Endothelial cell of umbilical vein (primary cell): Measurements from ENCODE around the gene ZIC2. TPM values are rescaled to one million over a fixed set of nuclear protein-coding genes. Genes with fewer than 3 reads are reported as not detected.

Experiments
- BruUV-seq: library from RNA; stranded (reverse); fragments of 400-500 nt; replicated peaks from 2 replicates; lab custom pipeline; 2021; lab: Mats Ljungman, UMichigan
- CTCF ChIA-PET: fragments of 300-600, 350-600 bp; sonication (Branson Sonifier 250); formaldehyde crosslinking; loops from one replicate; lab custom pipeline; 2021; ENCODE audit warnings: antibody characterized with exemption, inconsistent platforms; lab: Charles Lee
- POLR2A ChIA-PET: fragments of 300-600, 350-600 bp; sonication (Branson Sonifier 250); formaldehyde crosslinking; loops from one replicate; lab custom pipeline; 2021; ENCODE audit warnings: antibody characterized with exemption, inconsistent platforms; lab: Charles Lee
- DNase-seq: peaks from one replicate; pipeline ENCODE4 v3.0.0-alpha.2; 2011; ENCODE audit warnings: low read depth, low spot score
- FAIRE-seq: peaks from 2 replicates; lab custom pipeline; 2011; peaks lifted over from hg19 to GRCh38; lab: Jason Lieb, UNC
- H2AFZ ChIP-seq: 2 replicates; pipeline ENCODE4 v1.6.0; 2012; ENCODE audit warnings: low read depth, low read length, control low read depth, inconsistent platforms
- H3K27ac ChIP-seq: 2 replicates; pipeline ENCODE4 v1.5.1; 2011; ENCODE audit warnings: low read depth, mild to moderate bottlenecking, control low read depth, low read length, moderate library complexity; ENCODE audit not compliant: insufficient read depth
- H3K27me3 ChIP-seq, 2 experiments: 2 replicates each; pipeline versions ENCODE4 v1.6.0 to v1.6.1; 2011; ENCODE audit warnings: low read length in 2 of 2, mixed read lengths in 1 of 2; ENCODE audit not compliant: control insufficient read depth in 2 of 2, insufficient read depth in 2 of 2
- H3K36me3 ChIP-seq, 2 experiments: 2 replicates in 1 of 2; 3 replicates in 1 of 2; pipeline ENCODE4 v1.5.1; 2011; ENCODE audit warnings: low read length in 2 of 2, mild to moderate bottlenecking in 1 of 2, moderate library complexity in 1 of 2; ENCODE audit not compliant: control insufficient read depth in 2 of 2, insufficient read depth in 2 of 2; ENCODE audit errors: extremely low read depth in 1 of 2
- H3K4me1 ChIP-seq: 3 replicates; pipeline ENCODE4 v1.5.1; 2011; ENCODE audit warnings: mild to moderate bottlenecking, low read length; ENCODE audit not compliant: control insufficient read depth, insufficient read depth; ENCODE audit errors: extremely low read depth
- H3K4me2 ChIP-seq: 2 replicates; pipeline ENCODE4 v1.6.1; 2011; ENCODE audit warnings: low read length, control low read depth, mixed read lengths; ENCODE audit not compliant: insufficient read depth
- H3K4me3 ChIP-seq, 3 experiments: fragments of 200-600 bp in 1 of 3; sonication (generic), shearing (Covaris generic) in 1 of 3; replicated peaks in 1 of 3; 2 replicates each; pipeline ENCODE4 v1.5.1; 2011 to 2016; ENCODE audit warnings: control low read depth in 3 of 3, low read length in 3 of 3, mild to moderate bottlenecking in 2 of 3, inconsistent platforms in 1 of 3, low read depth in 1 of 3, moderate library complexity in 1 of 3; ENCODE audit not compliant: insufficient read depth in 1 of 3
- H3K79me2 ChIP-seq: 2 replicates; pipeline ENCODE4 v1.6.0; 2012; ENCODE audit warnings: low read length, inconsistent platforms; ENCODE audit not compliant: control insufficient read depth, insufficient read depth
- H3K9ac ChIP-seq: replicated peaks from 2 replicates; pipeline ENCODE3; 2011; ENCODE audit warnings: low read length, control low read depth; ENCODE audit not compliant: insufficient read depth; ENCODE audit errors: extremely low read depth
- H3K9me1 ChIP-seq: replicated peaks from 3 replicates; pipeline ENCODE4 v1.6.0; 2011; ENCODE audit warnings: mild to moderate bottlenecking, low read length; ENCODE audit not compliant: control insufficient read depth, insufficient read depth; ENCODE audit errors: extremely low read depth
- H3K9me3 ChIP-seq: replicated peaks from 2 replicates; pipeline ENCODE4 v1.5.1; 2012; ENCODE audit warnings: low read length, inconsistent platforms; ENCODE audit not compliant: control insufficient read depth, insufficient read depth
- H4K20me1 ChIP-seq: replicated peaks from 2 replicates; pipeline ENCODE3; 2011; ENCODE audit warnings: mild to moderate bottlenecking, low read length; ENCODE audit not compliant: control insufficient read depth, insufficient read depth; ENCODE audit errors: extremely low read depth
- EZH2 ChIP-seq: IDR thresholded peaks from 2 replicates; pipeline ENCODE4 v1.6.1; 2012; ENCODE audit warnings: borderline replicate concordance, low read depth, mild to moderate bottlenecking, moderate library complexity, low read length, inconsistent platforms; ENCODE audit not compliant: severe bottlenecking
- JUN ChIP-seq: IDR thresholded peaks from 2 replicates; pipeline ENCODE4 v1.6.1; 2011; ENCODE audit warnings: borderline replicate concordance, low read depth; ENCODE audit not compliant: insufficient read length, insufficient read depth
- POLR2AphosphoS5 ChIP-seq: IDR thresholded peaks from 2 replicates; pipeline ENCODE4 v1.6.1; 2012; ENCODE audit warnings: low read depth, mild to moderate bottlenecking, control low read depth, low read length, moderate library complexity; ENCODE audit not compliant: insufficient read depth
- dilution Hi-C: fragments of 300-500 bp; cut with MboI; formaldehyde crosslinking; loops from one replicate; pipeline ENCODE4 v1.15.0; 2019; ENCODE audit warnings: low sequenced_read_pairs; ENCODE audit not compliant: extremely low pct_ligation_motif_present
- intact Hi-C: fragments of 100-400 bp; cut with micrococcal nuclease; formaldehyde crosslinking; loops from one replicate; pipeline ENCODE4 v1.10.0; 2022
- polyA plus RNA-seq, 4 experiments: library from polyadenylated mRNA; depleted of rRNA in 3 of 4; stranded (reverse) in 3 of 4; unstranded in 1 of 4; fragments of >200 nt; gene quantifications; 2 replicates each; pipeline versions ENCODE4 v1.2.1 to v1.2.3, GENCODE V29; 2011 to 2012; ENCODE audit warnings: missing spikeins in 1 of 4
- total RNA-seq: library from RNA; stranded (reverse); gene quantifications from 2 replicates; pipeline ENCODE4 v1.2.3, GENCODE V29; 2021
- TF ChIP-seq, protein P1 (sequence below), 2 donors: IDR thresholded peaks; 1 replicate in 1 of 2; 2 replicates in 1 of 2; pipeline ENCODE4 v1.5.1; 2011; ENCODE audit warnings: low read length in 2 of 2, mild to moderate bottlenecking in 2 of 2, moderate library complexity in 2 of 2, control low read depth in 1 of 2, inconsistent platforms in 1 of 2, low read depth in 1 of 2; ENCODE audit not compliant: insufficient read depth in 1 of 2; ENCODE audit errors: extremely low read depth in 1 of 2

The ZIC2 gene
- total and polyA plus RNA-seq, 2 donors (not counting 3 experiments of a cell fraction or from before 2014, with no cell fraction given) = 0.03 TPM; not detected in 1

DNA sequence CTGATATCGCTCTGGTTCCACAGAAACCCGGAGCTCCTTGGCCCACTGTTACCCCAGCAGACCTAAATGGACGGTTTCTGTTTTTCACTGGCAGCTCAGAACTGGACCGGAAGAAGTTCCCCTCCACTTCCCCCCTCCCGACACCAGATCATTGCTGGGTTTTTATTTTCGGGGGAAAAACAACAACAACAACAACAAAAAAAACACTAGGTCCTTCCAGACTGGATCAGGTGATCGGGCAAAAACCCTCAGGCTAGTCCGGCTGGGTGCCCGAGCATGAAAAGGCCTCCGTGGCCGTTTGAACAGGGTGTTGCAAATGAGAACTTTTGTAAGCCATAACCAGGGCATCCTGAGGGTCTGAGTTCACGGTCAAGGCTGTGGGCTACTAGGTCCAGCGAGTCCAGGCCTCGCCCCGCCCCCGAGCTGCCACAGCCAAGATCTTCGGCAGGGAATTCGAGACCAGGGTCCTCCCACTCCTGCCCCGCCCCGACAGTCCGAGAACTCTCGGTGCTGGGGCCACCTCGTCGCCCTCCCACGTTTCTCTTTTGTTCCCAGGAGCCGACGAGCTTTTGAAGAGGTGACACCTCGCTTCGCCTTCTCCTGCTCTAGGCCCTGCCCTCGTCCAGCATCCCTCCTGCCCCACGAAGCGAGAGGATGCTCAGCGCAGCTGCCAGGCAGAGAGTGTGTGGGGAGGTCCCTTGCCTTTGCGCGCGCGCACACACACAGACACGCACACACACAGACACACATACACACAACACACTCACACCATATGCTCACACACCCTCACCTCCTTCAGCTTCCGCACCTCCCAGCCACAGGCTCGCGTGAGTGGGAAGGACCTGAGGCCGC, 8.8 kb downstream of the ZIC2 start:
- intact Hi-C loops = loop anchor here (5.0 kb wide), 1 partner anchor 242 kb away; no protein-coding TSS in a partner anchor
- Histone ChIP-seq H2AFZ (no peak overlapping the region), H3K4me3 (no peak overlapping the region), H3K9ac (no peak overlapping the region), H3K9me3 (no peaks in the 10 kb centered on the region), H3K27ac (no peak overlapping the region), H3K4me2 (no peak overlapping the region), H3K36me3 (no peaks in the 10 kb centered on the region), H3K9me1 (no peaks in the 10 kb centered on the region), H3K79me2 (no peaks in the 10 kb centered on the region), H3K4me1 (no peaks in the 10 kb centered on the region), H3K27me3 (peaks cover 88 to 98% of the 10 kb centered on the region in 2 experiments), H4K20me1 (no peaks in the 10 kb centered on the region)
- DNase-seq (no peak), FAIRE-seq (no peak)
- no TSS peak for BruUV-seq
- TF ChIP-seq EZH2 = peak; percentile 66
- no peak for TF ChIP-seq POLR2AphosphoS5
- TF ChIP-seq JUN = no peak
- POLR2A ChIA-PET = no interaction called here
- dilution Hi-C loops = no loop called here
- CTCF ChIA-PET = no interaction called here

DNA sequence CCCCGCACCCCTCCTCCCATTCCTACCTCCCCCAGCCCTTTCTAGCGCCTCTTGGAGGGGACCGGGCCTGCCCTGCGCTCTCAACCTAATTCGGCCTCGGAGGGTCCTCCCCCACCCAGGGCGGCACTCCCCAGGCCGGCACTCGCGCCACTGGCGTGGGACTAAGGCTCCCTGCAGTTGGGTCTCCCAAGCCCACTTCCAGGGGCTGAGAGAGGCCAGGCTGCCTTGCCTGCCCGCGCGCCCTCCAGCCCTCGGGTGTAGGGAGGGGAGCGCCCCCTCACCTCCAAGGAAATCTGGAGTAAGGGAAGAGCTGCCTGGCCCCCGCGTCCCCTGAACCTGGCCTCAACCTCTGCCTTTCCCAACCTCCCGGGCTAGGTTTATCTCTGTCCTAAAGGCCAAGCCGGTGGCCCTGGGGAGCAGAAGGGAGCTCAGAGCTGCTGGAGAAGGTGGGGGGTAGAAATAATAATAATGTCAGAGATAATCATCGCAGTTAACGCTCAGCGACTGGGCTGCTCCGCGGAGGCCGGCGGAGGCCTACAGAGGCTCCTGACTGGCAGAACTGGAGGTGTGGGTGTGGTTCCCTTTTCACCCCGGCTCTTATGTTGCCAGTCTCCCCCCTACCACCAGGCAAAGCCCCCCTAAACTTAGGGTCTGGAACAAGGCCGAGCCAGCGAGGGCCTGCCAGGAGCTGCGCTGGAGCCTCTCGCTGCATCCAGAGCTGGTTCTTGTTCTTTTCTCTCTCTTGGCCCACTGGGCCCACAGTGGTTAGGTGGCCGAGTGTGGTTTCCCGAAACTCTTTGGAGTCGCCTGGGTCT, 9.6 kb downstream of the ZIC2 start:
- FAIRE-seq (no peak), DNase-seq (no peak)
- H3K9ac ChIP-seq = no peak overlapping the region
- no peaks in the 10 kb centered on the region for H4K20me1 ChIP-seq
- no peak overlapping the region for H3K4me3 ChIP-seq
- ChIA-PET CTCF (interaction anchor here (0.9 to 1.1 kb wide), 2 partner anchors 244 to 524 kb away, joined by 4 to 6 read pairs; no protein-coding TSS in a partner anchor), POLR2A (no interaction called here)
- H3K36me3 ChIP-seq = no peaks in the 10 kb centered on the region
- H3K79me2 ChIP-seq = no peaks in the 10 kb centered on the region
- dilution Hi-C loops (no loop called here), intact Hi-C loops (loop anchor here (5.0 kb wide), 1 partner anchor 241 kb away; no protein-coding TSS in a partner anchor)
- peaks cover 92 to 100% of the 10 kb centered on the region in 2 experiments for H3K27me3 ChIP-seq
- H2AFZ ChIP-seq = no peak overlapping the region
- H3K9me3 ChIP-seq = no peaks in the 10 kb centered on the region
- H3K4me1 ChIP-seq = no peaks in the 10 kb centered on the region
- no TSS peak for BruUV-seq
- H3K27ac ChIP-seq = no peak overlapping the region
- peak; percentile 49 for TF ChIP-seq EZH2
- TF ChIP-seq, protein P1, sequence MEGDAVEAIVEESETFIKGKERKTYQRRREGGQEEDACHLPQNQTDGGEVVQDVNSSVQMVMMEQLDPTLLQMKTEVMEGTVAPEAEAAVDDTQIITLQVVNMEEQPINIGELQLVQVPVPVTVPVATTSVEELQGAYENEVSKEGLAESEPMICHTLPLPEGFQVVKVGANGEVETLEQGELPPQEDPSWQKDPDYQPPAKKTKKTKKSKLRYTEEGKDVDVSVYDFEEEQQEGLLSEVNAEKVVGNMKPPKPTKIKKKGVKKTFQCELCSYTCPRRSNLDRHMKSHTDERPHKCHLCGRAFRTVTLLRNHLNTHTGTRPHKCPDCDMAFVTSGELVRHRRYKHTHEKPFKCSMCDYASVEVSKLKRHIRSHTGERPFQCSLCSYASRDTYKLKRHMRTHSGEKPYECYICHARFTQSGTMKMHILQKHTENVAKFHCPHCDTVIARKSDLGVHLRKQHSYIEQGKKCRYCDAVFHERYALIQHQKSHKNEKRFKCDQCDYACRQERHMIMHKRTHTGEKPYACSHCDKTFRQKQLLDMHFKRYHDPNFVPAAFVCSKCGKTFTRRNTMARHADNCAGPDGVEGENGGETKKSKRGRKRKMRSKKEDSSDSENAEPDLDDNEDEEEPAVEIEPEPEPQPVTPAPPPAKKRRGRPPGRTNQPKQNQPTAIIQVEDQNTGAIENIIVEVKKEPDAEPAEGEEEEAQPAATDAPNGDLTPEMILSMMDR (IDR thresholded peaks at IDR 0.05; ENCODE audit: extremely low read depth in 1 of 2, insufficient read depth in 1 of 2, low read depth in 1 of 2, low read length in 2 of 2) = no peak
- no peak overlapping the region for H3K4me2 ChIP-seq
- H3K9me1 ChIP-seq = no peaks in the 10 kb centered on the region
